ENCODE data around the gene CDC73. TPM values are rescaled to one million over a fixed set of nuclear protein-coding genes. Genes with fewer than 3 reads are reported as not detected.
A peak's percentile ranks its signal among the peaks of the same experiment; 100 is the strongest.
"Not testable (repeated sequence)": the region's sequence is repeated elsewhere in the genome, so short reads cannot be mapped to it uniquely, and the experiment has no call there.

CDC73 gene
- total RNA-seq, 1 donor = 29.7 TPM

DNA sequence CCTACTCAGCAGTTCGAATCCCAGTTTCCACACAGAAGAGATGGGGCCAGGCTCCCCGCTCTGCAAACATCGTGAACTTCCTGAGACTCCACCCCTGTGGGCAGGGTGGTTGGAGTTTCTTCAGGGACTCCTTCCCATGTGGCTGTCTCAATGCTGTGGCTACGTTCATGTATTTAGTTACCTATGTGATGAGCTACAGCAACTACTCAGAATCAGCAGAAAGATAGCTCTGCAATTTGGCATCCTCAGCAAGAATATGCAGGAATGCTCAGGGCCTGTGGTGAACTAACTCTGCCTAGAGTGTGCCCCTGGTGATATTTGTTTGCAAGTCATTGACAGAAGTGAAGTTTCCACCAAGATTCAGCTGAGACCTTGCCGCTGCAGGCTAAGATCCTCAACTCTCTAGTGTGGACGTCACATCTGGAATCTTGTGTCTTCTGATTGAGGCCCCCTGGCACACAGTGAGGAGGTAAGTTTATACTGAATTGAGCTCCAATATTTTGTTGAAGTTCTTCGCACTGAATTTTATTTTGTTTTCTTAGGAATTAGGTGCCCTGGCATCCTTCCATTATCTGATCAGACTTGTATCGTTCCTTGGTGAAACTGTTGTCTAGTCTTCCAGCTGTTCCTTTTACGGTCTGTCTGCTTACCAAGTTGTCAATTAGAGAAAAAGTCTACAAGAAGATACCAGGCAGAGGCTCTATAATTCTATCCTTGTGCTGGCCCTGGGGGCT is 8.4 kb upstream of the CDC73 start:
- DNase-seq (ENCODE audit: insufficient read length, low spot score, missing footprints) = no peak
- H2AFZ ChIP-seq (ENCODE audit: low read length) = no peak overlapping the region
- TF ChIP-seq, protein P1, sequence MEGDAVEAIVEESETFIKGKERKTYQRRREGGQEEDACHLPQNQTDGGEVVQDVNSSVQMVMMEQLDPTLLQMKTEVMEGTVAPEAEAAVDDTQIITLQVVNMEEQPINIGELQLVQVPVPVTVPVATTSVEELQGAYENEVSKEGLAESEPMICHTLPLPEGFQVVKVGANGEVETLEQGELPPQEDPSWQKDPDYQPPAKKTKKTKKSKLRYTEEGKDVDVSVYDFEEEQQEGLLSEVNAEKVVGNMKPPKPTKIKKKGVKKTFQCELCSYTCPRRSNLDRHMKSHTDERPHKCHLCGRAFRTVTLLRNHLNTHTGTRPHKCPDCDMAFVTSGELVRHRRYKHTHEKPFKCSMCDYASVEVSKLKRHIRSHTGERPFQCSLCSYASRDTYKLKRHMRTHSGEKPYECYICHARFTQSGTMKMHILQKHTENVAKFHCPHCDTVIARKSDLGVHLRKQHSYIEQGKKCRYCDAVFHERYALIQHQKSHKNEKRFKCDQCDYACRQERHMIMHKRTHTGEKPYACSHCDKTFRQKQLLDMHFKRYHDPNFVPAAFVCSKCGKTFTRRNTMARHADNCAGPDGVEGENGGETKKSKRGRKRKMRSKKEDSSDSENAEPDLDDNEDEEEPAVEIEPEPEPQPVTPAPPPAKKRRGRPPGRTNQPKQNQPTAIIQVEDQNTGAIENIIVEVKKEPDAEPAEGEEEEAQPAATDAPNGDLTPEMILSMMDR (IDR thresholded peaks at IDR 0.05; ENCODE audit: extremely low read depth, low read depth, low read length) = no peak
- no peaks in the 10 kb centered on the region for H3K36me3 ChIP-seq (ENCODE audit: insufficient read depth, low read length)
- H3K4me2 ChIP-seq (ENCODE audit: insufficient read depth, low read length) = no peak overlapping the region
- H3K27ac ChIP-seq (ENCODE audit: low read depth, low read length) = no peak overlapping the region
- H3K79me2 ChIP-seq (ENCODE audit: insufficient read depth, low read length) = no peaks in the 10 kb centered on the region
- no peak overlapping the region for H3K4me3 ChIP-seq (ENCODE audit: insufficient read depth, low read length)
- H3K27me3 ChIP-seq (ENCODE audit: insufficient read depth, low read length) = no peaks in the 10 kb centered on the region
- H4K20me1 ChIP-seq (ENCODE audit: insufficient read depth, low read length) = no peaks in the 10 kb centered on the region
- H3K9me3 ChIP-seq (ENCODE audit: low read depth, low read length) = no peaks in the 10 kb centered on the region
- H3K4me1 ChIP-seq (ENCODE audit: insufficient read depth, low read length) = peaks cover 29% of the 10 kb centered on the region

DNA sequence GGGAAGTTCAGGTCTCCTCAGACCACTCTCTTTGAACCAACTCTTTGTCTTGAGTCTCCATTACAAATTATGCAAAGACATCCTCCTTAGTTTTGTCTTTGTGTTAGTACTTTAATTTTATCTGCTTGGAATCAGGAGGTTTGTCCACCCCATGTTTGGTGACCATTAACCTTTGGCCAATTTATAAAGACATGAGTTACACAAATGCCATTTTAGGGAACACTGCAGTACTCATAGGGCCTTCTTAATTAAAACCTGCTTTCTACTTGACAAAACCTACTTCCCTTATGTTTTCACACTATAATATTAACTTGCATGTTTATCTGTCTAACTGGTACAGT is 7.9 kb upstream of the CDC73 start:
- H3K4me3 ChIP-seq (ENCODE audit: insufficient read depth, low read length) = no peak overlapping the region
- no peak overlapping the region for H2AFZ ChIP-seq (ENCODE audit: low read length)
- H3K36me3 ChIP-seq (ENCODE audit: insufficient read depth, low read length) = no peaks in the 10 kb centered on the region
- peaks cover 29% of the 10 kb centered on the region for H3K4me1 ChIP-seq (ENCODE audit: insufficient read depth, low read length)
- H4K20me1 ChIP-seq (ENCODE audit: insufficient read depth, low read length) = no peaks in the 10 kb centered on the region
- TF ChIP-seq, protein P1 (IDR thresholded peaks at IDR 0.05; ENCODE audit: extremely low read depth, low read depth, low read length) = no peak
- no peak overlapping the region for H3K27ac ChIP-seq (ENCODE audit: low read depth, low read length)
- H3K27me3 ChIP-seq (ENCODE audit: insufficient read depth, low read length) = no peaks in the 10 kb centered on the region
- no peaks in the 10 kb centered on the region for H3K9me3 ChIP-seq (ENCODE audit: low read depth, low read length)
- no peak for DNase-seq (ENCODE audit: insufficient read length, low spot score, missing footprints)
- H3K79me2 ChIP-seq (ENCODE audit: insufficient read depth, low read length) = no peaks in the 10 kb centered on the region
- no peak overlapping the region for H3K4me2 ChIP-seq (ENCODE audit: insufficient read depth, low read length)

DNA sequence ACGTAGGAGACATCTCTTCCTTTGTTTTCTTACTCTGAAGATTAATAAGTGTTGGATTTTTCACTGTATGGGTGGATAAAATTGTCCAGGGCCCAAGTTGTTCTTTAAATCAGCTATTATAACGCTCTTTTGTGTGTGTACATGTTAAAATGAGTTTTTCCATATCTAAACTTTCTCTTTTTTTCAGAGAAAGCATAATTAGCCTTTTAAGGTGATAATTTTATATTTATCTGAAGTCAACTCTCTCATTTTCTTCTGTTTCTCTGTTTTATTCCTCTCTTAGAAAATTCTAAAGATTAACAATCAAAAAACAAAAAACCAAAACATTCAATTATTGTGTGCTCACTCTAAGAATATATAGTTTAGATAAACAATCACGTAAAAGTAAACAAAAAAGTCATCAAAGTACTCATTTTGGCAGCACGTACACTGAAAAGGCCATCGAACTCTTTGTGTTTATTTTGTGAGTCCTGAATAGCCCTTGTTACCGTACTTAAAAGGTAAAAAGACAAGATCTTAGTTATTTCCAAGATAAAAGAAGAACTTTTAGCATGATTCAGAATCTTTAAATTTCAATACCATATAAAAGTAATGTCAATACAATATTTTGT is 7.2 kb upstream of the CDC73 start:
- Histone ChIP-seq H3K79me2 (ENCODE audit: insufficient read depth, low read length) (no peaks in the 10 kb centered on the region), H4K20me1 (ENCODE audit: insufficient read depth, low read length) (no peaks in the 10 kb centered on the region), H3K36me3 (ENCODE audit: insufficient read depth, low read length) (no peaks in the 10 kb centered on the region), H3K4me1 (ENCODE audit: insufficient read depth, low read length) (peaks cover 29% of the 10 kb centered on the region), H3K4me2 (ENCODE audit: insufficient read depth, low read length) (no peak overlapping the region), H2AFZ (ENCODE audit: low read length) (no peak overlapping the region), H3K27ac (ENCODE audit: low read depth, low read length) (peak overlapping the region; percentile 77), H3K27me3 (ENCODE audit: insufficient read depth, low read length) (no peaks in the 10 kb centered on the region), H3K9me3 (ENCODE audit: low read depth, low read length) (no peaks in the 10 kb centered on the region), H3K4me3 (ENCODE audit: insufficient read depth, low read length) (no peak overlapping the region)
- TF ChIP-seq, protein P1 (IDR thresholded peaks at IDR 0.05; ENCODE audit: extremely low read depth, low read depth, low read length) = no peak
- no peak for DNase-seq (ENCODE audit: insufficient read length, low spot score, missing footprints)

DNA sequence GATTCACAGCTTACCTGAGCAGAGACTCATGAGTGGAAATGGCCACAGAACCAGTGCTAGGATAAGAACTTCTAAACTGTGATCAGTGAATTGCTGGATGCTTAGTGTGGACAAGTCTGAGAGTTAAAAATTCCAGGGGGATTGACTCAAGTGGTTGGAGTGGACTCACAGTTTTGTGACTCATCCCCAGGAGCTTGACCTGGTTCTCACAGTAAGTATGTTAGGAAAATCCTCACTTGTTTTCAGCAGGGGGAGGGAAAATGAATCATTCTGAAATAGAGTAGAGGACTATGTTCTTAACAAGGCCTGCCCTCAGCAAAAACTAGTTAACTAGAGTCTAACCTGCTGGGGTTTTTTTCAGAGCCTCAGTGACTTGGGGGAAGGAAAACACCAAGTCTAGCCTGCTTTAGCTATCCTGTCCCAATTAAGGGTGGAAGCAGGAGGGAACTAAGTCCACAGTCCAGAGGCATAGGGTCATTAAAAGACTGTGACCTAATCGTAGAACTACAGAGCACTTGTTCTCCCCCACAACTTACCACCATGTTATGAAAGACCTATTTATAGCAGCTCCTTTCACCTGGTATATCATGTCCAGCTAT is 6.1 kb upstream of the CDC73 start:
- no peaks in the 10 kb centered on the region for H4K20me1 ChIP-seq (ENCODE audit: insufficient read depth, low read length)
- peak overlapping the region; percentile 53 for H3K4me2 ChIP-seq (ENCODE audit: insufficient read depth, low read length)
- no peaks in the 10 kb centered on the region for H3K36me3 ChIP-seq (ENCODE audit: insufficient read depth, low read length)
- peak overlapping the region; percentile 5 for H2AFZ ChIP-seq (ENCODE audit: low read length)
- H3K27me3 ChIP-seq (ENCODE audit: insufficient read depth, low read length) = no peaks in the 10 kb centered on the region
- peaks cover 29% of the 10 kb centered on the region for H3K4me1 ChIP-seq (ENCODE audit: insufficient read depth, low read length)
- peak overlapping the region; percentile 77 for H3K27ac ChIP-seq (ENCODE audit: low read depth, low read length)
- DNase-seq (ENCODE audit: insufficient read length, low spot score, missing footprints) = peak; percentile 84
- H3K79me2 ChIP-seq (ENCODE audit: insufficient read depth, low read length) = no peaks in the 10 kb centered on the region
- no peak overlapping the region for H3K4me3 ChIP-seq (ENCODE audit: insufficient read depth, low read length)
- H3K9me3 ChIP-seq (ENCODE audit: low read depth, low read length) = no peaks in the 10 kb centered on the region
- TF ChIP-seq, protein P1 (IDR thresholded peaks at IDR 0.05; ENCODE audit: extremely low read depth, low read depth, low read length) = no peak

DNA sequence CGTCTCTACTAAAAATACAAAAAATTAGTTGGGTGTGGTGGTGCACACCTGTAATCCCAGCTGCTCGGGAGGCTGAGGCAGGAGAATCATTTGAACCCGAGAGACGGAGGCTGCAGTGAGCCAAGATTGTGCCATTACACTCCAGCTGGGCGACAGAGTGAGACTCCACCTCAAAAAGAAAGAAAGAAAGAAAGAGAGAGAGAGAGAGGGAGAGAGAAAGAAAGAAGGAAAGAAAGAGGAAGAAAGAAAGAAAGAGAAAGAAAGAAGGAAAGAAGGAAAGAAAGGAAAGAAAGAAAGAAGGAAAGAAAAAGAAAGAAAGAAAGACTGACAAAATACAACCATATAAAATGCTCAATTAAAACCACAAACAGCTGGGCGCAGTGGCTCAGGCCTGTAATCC is 4.7 kb upstream of the CDC73 start:
- H2AFZ ChIP-seq (ENCODE audit: low read length) = not testable (repeated sequence)

More for the DNA sequence above, 4.7 kb upstream of the CDC73 start:
- H4K20me1 ChIP-seq (ENCODE audit: insufficient read depth, low read length); H3K36me3 ChIP-seq (ENCODE audit: insufficient read depth, low read length); DNase-seq (ENCODE audit: insufficient read length, low spot score, missing footprints); H3K27me3 ChIP-seq (ENCODE audit: insufficient read depth, low read length); H3K4me2 ChIP-seq (ENCODE audit: insufficient read depth, low read length); H3K27ac ChIP-seq (ENCODE audit: low read depth, low read length); H3K4me3 ChIP-seq (ENCODE audit: insufficient read depth, low read length); H3K9me3 ChIP-seq (ENCODE audit: low read depth, low read length); H3K79me2 ChIP-seq (ENCODE audit: insufficient read depth, low read length): not testable (repeated sequence)
- H3K4me1 ChIP-seq (ENCODE audit: insufficient read depth, low read length) = peaks cover 15% of the 10 kb centered on the region
